Stomach (tissue), 4 donors: ENCODE results near the gene NCKAP5.

Source experiments
- EP300 ChIP-seq: sonication (generic); formaldehyde crosslinking; IDR thresholded peaks from one replicate; pipeline ENCODE4 v1.6.1; 2017; ENCODE audit warnings: antibody characterized with exemption
- TF ChIP-seq, protein P1 (sequence below), 7 experiments: fragments of 450-650 bp in 4 of 7; fragments of 200-600 bp in 3 of 7; sonication (generic) in 3 of 7; IDR thresholded peaks; one replicate each; pipeline ENCODE4 v1.5.1; 2016 to 2019; ENCODE audit warnings: antibody characterized with exemption in 7 of 7, control low read depth in 2 of 7, mild to moderate bottlenecking in 1 of 7

DNA sequence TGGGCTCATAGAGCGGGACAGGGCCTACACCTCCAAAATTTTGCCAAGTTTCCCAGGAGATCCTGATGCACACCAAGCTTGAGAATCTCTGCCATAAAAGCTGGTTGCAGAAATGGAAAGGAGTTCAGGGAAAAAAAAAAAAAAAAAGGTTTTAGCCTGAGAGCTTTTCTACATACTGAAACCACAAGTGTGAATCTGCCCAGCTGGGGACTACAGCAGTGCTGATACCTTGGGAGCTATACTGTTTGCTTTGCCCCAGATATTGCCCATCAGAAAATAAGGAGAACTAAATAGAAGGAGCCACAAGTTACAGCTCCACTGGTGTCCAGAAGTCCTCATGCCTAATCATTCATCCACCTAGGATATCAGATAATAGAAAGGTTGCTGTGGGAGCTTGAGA, 38.4 kb upstream of the NCKAP5 start:
- TF ChIP-seq, protein P1, sequence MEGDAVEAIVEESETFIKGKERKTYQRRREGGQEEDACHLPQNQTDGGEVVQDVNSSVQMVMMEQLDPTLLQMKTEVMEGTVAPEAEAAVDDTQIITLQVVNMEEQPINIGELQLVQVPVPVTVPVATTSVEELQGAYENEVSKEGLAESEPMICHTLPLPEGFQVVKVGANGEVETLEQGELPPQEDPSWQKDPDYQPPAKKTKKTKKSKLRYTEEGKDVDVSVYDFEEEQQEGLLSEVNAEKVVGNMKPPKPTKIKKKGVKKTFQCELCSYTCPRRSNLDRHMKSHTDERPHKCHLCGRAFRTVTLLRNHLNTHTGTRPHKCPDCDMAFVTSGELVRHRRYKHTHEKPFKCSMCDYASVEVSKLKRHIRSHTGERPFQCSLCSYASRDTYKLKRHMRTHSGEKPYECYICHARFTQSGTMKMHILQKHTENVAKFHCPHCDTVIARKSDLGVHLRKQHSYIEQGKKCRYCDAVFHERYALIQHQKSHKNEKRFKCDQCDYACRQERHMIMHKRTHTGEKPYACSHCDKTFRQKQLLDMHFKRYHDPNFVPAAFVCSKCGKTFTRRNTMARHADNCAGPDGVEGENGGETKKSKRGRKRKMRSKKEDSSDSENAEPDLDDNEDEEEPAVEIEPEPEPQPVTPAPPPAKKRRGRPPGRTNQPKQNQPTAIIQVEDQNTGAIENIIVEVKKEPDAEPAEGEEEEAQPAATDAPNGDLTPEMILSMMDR (IDR thresholded peaks at IDR 0.05), result no peak
- TF ChIP-seq EP300, result no peak
